GM21723 (cell line): ENCODE data around the gene TBX20.

Experiments
- ATAC-seq: cut with Tn5 transposase; IDR thresholded peaks from one replicate; pipeline ENCODE4 v1.9.1; 2021; ENCODE audit warnings: mild to moderate bottlenecking, moderate library complexity; ENCODE audit not compliant: unreplicated experiment

Gene TBX20, protein sequence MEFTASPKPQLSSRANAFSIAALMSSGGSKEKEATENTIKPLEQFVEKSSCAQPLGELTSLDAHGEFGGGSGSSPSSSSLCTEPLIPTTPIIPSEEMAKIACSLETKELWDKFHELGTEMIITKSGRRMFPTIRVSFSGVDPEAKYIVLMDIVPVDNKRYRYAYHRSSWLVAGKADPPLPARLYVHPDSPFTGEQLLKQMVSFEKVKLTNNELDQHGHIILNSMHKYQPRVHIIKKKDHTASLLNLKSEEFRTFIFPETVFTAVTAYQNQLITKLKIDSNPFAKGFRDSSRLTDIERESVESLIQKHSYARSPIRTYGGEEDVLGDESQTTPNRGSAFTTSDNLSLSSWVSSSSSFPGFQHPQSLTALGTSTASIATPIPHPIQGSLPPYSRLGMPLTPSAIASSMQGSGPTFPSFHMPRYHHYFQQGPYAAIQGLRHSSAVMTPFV

DNA sequence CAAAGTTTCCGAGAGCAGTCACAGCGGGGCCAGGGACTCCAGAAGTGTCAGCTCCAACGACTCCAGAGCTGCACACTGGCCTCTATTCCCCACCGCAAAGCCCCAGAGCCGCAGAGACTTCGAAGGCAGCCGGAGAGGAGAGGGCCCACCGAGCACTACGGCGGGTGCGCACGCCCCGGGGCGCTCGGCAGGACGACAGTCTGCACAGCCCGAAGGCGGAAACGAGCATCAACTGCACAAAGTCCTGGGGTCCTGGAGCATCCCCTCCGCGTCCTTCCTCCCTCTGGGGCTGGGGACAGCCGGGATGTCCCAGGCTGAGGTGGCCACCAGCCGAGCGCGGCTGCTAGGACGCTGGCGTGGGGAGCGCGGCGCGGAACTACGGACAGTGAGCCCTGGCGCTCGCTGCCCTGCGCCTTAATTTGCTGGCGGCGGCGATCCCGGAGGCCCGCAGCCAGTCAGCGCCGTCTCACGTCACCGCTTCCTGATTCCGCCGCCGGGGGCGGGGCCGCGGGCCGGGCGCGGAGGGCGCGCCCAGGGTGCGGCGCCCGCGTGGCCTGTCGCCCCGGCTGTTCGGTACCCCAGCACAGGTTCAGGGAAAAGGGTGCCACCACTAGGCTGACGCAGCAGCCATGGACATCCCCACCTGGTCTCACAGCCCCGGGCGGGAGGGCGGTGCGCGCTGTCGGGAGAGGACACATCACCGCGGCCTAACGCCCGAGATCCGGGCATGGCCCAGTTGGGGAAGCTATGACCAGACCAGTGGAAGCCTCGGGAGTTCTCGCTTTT lies at the start of gene TBX20:
TSS of gene TBX20 (minus strand) at position 391 of the 786 bp plus-strand sequence. CDS start 480 bp downstream, outside the sequence.
- ATAC-seq = no peak

DNA sequence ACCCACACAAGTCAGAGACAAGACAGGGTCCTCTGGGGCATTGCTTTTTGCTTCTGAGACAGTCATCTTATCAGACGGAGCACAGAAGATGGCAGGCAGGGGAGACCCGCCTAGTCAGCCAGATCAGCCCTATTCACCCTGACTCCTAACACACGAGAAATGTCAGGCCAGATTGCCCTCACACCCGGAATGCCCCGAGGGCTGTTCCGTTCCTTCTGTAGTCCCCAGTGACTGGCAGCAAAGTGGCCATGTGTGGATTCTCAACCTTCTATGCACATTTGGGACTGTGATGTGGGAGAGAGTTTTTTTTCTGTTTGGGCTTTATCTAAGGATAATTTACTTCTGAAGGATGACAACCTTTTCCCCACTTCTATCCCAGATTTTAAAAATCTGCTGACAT lies 35.5 kb upstream of the TBX20 start:
- ATAC-seq = no peak

DNA sequence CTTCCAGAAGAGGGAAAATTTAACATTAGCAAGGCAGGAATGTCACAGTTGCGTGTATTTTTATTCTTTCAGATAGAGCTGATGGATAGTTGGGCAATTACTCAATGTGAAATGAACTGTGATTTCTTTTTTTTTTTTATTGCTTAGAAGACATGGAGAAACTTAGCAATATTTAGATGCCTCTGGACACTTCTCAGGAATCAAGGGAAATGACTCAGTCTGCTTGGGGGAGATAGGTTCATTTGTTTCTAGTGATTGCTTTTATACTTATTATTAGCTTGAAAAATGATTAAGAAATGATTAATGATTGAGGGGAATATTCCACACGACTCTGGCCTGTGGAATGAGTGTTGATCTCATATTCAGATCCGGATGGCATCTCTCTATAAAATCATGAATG lies 33.1 kb upstream of the TBX20 start:
- ATAC-seq = no peak

DNA sequence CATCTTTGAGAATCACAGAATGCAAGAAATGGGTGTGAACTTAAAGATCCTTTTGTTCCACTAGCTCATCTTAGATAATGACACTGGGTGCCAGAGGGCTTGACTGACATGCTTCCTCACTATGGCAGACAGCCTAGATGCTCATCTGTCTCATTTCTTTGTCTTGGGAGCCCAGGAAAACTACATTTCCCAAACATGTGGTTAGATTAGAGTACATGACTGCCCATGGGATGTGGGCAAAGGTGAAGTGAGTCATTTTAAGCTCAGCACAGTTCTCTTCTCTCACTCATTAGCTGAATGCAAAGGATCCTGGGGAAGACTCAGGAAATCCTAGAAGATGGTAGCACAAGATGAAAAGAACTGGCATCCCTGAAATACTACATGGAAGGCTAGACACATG lies 32.5 kb upstream of the TBX20 start:
- ATAC-seq = no peak

DNA sequence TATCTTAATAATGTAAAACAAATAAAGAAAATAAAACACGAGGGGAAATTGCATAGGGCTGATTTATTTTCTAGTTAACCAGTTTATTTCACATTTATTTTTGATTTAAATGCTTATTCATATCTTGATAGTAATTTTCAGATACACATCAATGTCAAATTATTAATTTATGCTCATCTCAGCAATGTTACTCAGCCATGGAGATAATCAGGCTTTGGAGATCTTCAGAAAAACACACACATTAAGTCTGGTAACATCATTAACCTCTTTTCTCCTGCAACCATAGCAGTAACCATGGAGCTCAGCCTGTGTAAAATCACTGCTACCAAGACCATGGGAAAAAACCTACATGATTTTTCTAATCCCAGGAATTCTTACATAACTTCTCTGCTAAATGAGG lies 31.9 kb upstream of the TBX20 start:
- no peak for ATAC-seq

DNA sequence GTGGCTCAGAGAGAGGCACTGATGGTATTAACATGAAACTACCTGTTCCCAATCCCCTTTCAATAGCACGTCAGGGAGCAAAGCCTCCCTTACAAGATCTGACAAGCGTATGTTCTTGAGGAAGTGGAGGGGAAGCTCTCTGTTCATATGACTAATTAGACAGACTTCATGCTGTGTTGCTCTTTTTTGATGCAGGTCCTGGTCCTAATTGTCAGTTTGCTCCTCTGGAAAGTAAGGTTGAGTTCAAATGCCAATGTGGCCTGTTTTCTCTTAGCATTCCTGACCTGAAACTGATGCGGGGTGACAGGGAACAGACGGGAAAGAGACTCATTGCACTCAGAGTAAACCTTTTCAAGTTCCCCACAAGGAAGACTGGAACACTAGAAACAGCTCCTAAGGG lies 27.0 kb upstream of the TBX20 start:
- ATAC-seq = no peak

DNA sequence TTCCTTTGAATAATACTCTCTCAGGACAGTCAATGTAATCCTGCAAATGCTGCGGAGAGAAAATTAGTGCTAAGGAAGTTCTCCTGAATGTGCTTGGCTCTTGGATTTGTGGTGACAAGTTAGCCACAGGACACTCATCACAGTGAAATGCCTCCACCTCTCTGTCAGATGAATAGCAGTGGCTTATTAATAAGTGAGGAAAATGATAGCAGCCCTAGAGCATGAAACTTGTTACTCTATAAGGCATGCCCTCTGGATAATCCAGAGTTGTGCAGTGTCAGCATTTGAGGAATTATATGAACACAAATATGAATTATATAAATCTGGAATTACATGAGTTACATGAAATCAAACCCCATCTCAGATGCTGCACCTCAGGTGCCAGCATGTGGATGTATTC lies 23.5 kb upstream of the TBX20 start:
- ATAC-seq = no peak

DNA sequence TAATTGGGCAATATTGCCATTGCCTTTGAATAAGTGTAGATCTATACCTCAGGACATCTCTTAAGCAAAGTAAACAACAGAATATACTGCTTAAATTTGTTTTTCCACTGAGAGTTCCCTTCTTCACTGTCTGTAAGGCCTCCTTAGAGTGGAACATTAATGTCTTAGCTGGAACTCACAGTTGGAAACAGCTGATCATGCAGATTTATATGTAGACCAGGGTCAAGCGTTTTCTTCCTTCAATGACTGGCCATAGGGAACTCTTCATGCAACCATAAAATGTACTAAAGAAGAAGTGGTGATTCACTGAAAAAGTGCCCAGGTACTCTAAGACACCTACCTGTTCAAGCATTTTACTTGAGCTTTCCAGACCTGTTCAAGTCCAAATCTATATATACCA lies 18.3 kb upstream of the TBX20 start:
- no peak for ATAC-seq

DNA sequence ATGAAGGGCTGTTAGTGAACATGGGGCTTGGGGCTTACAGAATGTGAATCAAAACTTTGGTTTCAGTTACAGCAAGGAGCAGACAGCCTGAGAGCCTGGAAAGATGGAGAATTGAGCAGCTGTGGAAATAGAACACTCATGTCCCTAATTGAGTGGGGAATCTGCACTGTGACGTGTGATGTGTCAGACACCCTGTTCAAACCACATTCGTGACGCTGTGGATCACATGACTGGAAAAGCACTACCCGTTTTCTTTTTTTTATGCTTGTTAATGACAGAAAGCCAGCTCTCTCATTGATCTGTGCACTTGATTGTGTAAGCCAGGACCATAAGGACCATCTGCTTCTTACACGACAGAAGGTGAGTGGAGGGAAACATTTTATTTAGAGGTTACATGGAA lies 15.1 kb upstream of the TBX20 start:
- no peak for ATAC-seq

DNA sequence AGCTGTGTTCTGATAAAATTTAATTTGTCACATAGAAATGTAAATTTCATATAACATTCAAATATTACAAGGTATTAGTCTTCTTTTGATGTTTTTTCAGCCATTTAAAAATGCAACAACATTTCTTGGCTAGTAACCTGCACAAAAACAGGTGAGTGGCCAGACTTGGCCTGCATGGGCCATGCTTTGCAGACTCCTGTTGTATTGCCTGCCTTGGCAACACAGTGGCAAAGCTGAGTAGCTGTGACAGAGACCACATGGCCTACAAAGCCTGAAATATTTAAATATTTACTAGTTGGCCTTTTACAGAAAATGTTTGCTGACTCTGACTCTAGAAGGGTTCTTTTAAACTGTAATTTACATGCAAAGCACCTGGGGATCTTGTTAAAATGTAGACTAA lies 13.5 kb upstream of the TBX20 start:
- no peak for ATAC-seq

DNA sequence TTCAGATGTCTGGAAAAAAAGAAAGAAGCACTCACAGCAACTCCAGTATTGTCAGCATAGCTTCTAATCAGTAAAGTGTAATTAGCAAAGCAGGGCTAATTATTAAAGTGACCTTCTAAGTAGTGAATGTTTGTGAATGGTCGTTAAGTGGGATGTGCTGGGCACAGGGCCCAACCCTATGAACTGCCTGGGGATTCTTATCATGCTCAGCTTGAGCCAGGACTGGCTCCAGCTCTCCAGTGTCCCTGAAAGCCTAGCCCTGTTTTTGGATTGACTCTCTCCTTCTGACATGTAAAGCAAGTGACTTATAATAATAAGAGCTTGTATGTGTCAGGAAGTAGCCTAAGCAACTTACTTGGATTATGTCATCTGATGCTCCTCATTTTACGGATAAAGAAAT lies 9.5 kb upstream of the TBX20 start:
- no peak for ATAC-seq

DNA sequence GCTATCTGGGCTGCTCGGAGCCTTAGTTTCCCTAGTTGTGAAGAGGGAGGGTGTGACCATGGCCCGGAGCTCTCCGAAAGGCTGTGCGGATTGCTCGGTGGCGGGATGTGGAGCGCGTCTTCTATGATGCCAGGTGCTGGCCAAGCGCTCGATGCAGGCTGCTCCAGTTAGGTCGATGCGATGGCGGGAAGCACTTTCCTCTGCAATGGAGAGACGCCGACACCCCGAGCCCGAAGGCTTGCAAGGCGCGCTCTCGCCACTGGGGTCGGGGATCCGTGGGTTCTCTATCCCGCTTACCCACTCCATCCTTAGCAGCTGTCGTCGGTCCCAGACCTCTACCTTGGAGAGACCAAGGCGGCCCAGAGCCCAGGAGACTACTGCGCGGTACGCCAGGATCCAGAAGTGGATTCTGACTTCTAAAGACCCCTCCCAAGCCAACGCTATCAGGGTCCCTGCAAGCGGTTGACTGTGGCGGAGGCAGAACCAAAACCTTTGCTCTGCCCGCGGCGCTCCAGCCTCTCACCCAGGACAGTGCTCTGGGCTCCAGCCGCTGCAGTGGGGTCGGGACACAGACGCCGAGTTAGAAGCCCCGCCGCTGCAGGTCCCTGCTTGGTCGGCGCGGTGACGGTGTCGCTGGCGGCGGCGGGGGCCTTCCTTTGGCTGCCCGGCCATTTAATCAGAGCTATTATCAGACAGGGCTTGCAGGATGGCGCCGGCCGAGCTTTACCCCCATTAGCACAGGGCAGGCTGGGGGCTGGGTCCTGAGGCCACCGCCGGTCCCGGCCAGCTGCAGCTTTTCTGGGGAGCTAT lies 7.8 kb upstream of the TBX20 start:
- no peak for ATAC-seq

DNA sequence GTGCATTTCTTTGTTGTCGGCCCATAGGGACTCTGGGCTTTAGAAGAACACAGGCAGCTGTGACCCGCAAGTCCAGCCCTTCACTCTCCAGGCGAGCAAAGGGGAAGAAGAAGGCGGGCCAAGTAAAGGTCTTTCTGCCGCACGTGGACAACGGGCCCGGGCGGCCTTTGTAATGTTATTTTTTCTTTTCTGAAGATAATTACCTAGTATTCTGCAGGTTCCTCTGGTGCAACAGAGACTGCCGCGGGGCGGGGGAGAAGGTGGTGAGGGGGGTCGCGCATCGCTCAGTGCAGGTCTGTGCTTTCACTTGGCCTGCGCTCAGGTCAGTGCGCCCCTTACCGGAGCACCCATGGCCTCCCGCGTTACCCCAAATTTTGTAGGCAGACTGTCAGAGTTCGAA lies 7.1 kb upstream of the TBX20 start:
- no peak for ATAC-seq

DNA sequence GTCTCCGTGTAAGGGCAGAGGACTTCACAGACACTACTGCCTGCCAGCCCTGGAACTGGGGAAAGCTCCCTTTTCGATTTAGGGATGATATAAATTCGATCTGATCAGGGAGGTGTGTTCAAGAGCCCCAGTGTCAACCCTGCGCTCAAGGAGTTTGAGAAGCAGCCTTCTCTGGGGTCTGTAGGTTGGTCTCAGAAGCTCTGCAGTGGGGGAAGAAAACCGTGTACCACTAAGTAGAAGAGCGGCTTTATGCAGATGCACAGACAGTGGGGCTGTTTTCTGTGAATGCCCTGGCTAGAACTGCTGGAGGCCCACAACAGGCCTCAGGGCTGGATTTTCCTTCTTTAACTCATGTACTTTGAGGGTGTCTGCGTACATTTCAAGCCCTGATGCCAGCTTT lies 6.3 kb upstream of the TBX20 start:
- ATAC-seq = no peak

DNA sequence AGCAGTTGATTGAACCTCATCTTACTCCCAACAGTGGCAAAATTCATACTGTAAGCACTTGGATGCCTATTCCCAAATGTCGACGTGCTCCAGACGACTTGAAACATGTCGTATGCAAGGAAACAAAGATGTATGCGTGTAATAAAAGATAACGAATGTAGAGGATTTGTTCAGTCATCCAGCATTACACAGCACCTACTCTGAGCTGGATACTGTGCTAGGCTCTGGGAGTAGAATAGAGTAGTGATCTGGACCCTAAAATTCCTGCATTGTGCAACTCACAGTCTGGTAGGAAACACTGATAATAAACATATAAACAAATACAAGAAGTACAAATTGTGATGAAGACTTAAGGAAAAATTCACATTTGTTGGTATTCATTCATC lies 5.6 kb upstream of the TBX20 start:
- no peak for ATAC-seq

DNA sequence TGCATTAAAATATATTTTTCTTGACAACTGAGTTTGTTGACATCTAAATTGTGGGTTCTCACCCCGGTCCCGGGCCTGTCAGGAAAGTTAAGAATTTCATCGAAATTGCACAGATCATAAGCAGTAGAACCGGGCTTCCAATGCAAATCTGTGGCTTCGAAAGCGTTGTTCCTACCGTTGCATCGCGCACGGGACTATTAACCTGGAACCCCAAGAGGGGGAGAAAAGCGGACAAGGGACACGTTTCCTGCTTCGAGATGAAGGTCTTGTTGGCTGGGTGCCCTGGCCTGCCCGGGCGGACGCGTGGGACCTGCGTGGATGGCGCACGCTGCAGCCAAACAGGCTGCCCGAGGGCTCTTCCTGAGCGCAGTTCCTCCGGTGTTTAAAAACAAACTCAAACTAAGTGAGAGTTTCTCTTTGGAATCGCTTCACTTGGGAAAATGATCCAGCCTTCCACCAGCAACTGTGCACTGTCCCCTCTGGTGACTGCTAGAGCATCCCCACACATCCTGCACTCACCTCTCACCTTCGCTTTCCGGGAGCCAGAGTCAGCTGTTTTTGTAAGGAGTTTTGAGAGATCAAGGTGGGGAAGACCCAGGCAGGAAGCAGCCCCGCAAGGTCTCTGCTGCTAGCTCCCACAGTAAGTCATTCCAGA lies 5.1 kb upstream of the TBX20 start:
- no peak for ATAC-seq

DNA sequence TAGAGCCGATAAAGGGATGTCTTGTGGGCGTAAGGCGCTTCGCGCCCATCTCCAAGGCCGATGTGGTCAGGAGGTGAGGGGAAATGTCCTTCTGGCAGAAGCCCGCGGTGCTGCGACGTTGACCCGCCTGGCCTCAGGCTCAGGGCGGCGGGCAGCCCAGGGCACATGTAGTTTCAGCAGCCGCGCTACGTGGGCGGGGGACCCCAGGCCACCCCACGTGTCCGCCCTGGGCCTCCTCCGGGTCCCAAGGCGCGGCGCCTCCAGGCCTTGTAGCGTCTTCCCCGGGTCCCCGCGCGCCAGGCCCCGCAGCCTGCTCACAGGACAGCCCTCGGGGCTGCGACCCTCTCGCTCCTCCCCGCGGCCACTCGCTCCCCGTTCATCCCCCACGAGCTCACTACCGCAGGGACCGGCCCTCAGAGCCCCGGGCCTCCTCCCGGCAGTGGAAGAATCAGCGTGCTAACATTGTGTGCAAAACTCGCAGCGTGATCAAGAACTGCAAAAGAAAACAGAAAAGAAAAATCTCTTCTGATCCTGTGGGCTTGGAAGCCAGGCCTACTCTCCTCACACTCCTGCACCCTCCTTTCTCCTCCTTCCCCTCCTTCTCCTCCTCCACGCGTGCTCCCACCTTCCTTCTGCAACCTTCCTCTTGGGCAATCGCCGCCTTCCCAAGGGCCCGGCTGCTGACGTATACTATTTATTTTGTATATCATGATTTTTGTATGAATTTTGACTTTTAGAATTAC lies 4.4 kb upstream of the TBX20 start:
- ATAC-seq = no peak

DNA sequence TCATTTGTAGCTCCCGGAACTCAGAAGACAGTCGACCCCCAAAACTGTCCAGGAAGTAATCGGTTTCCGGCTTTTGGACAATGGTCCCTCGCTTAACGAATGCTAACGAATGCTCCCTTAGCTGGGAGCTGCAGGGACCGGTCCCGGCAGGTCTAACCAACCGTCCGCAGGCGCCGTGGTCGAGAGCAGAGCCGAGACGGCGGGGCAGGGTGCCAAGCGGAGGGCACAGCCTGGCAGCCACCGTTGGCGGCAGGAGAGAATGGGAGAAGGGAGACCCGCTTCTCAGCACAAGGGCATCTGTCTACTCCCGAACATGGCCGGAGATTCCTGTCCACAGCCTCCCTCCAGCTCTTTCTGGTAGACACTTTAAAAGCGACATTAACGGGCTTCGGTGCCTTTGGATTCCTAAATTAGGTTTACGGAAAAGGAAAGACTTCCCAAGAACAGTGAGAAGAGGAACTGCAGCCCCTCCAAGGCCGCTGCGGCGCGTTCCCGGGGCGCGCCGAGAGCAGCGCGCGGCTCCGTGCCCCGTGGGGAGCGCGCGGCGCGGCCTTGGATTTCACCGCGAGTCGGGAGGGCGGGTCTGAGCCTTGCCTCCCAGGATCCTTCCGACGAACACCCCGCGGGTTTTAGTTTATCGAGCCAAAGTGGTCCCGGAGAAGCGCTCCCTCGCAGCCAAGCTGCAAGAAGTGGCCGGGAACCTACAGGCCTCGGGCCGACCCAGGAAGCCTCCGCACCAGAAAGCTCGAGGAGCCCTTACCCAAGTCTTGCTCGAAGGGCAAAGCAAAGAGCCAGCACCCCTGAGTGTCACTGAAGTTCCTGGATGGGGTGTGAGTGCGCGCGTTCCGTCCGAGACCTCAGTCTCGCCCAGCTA lies 3.6 kb upstream of the TBX20 start:
- ATAC-seq = no peak
